GM21825 (cell line): ENCODE measurements around the gene MDFI.
"Not testable (repeated sequence)": the region's sequence is repeated elsewhere in the genome, so short reads cannot be mapped to it uniquely, and the experiment has no call there.

Experiments
- ATAC-seq: cut with Tn5 transposase; IDR thresholded peaks from one replicate; pipeline ENCODE4 v1.9.1; 2021; ENCODE audit warnings: mild to moderate bottlenecking, moderate library complexity; ENCODE audit not compliant: unreplicated experiment

The MDFI gene

DNA sequence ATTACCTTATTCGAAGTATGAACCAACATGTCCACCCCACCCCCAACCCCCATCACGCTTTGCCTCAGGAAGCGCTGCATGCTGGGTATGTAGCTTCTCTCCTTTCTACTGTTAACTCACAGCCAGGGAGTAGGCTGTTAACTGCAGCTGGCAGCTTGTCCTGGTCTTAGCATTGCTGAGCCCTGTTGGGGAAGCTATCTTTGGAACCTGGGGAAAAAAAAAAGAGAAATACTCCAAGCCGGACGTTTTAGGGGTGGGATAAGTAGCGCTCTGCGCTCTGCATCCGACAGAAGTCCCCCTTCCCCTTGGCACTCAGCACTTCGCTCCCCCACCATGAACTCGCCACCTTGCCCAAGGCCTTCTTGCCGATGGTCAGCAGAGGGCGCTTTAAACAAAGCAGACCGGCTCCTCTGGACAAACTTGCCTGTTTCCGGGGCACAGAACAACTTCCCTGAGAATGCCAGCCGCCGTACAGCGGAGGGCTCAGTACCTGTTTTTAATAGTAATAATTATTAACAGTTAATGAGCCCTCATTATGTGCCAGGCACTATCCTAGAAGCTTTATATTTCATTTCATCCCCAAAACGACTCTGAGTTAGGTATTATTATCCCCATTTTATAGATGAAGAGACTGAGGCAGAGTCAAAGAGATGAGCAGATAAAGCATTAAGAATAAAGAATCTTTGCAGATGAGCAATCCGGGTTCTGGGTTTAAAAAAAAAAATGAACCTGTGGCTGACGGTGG lies 35.2 kb upstream of the MDFI start:
- no peak for ATAC-seq

DNA sequence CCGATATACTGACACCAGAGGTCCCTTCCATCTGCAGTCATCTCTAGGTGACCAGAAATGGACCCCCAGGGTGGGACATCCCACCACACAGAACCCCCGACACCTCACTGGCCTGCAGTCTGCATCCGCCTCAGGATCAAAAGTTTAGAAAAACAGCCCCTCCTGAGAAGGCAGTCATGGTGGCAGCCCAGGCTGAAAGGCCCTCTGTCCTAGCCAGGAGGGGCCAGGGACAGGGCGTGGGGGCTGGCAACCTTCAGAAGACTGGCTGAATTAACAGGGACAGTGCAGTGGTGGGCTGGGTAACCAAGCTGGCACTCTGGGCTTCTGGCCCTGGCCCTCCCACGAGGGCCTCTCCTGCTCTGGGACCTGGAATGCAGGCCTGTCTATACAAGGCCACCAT lies 34.3 kb upstream of the MDFI start:
- ATAC-seq, result no peak

DNA sequence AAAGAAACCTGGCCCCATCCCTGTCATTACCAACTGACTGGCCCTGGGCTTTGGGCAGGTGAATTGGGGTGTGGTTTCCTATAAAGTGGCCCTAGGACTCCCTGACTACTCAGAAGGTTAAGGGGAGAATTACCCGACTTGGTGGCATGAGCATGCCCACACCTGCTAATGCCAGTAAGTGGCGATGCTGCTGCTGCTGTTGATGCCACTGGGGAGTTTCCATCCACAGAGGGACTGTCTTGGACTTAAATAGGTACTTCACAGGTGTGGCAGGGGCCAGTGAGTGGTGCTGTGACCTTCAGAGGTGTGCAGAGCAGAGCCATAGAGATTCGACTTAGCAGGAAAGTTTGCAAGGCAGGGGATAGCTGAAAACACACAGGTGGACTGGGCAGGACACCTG lies 32.6 kb upstream of the MDFI start:
- no peak for ATAC-seq

DNA sequence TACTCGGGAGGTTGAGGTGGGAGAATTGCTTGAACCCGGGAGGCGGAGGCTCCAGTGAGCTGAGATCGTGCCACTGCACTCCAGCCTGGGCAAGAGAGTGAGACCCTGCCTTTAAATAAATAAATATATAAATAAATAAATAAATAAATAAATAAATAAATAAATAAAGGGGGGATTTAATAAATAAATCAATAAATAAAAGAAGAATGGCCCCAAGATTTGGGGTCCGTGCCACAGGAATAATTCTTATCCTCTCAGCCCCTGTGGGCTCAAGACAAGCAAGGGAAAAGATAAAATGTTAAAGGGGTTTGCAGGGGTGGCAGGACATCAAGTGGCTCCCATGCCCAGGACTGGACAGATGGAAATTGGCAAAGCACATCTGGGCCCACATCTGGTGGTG lies 31.2 kb upstream of the MDFI start:
- no peak for ATAC-seq

DNA sequence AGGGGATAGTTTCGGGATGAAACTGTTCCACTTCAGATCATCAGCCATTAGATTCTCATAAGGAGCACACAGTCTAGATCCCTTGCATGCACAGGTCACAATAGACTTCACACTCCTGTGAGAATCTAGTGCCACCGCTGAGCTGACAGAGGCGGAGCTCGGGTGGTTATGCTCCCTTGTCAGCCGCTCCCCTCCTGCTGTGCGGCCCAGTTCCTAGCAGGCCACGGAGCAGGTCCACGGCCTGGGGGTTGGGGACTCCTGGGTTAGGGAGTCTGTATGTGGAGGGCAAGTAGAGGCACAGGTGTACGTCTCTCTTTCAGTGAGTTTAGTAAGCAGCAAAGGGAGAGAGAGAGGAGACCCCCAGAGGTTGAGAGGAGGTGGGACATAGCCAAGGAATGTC lies 30.5 kb upstream of the MDFI start:
- no peak for ATAC-seq

DNA sequence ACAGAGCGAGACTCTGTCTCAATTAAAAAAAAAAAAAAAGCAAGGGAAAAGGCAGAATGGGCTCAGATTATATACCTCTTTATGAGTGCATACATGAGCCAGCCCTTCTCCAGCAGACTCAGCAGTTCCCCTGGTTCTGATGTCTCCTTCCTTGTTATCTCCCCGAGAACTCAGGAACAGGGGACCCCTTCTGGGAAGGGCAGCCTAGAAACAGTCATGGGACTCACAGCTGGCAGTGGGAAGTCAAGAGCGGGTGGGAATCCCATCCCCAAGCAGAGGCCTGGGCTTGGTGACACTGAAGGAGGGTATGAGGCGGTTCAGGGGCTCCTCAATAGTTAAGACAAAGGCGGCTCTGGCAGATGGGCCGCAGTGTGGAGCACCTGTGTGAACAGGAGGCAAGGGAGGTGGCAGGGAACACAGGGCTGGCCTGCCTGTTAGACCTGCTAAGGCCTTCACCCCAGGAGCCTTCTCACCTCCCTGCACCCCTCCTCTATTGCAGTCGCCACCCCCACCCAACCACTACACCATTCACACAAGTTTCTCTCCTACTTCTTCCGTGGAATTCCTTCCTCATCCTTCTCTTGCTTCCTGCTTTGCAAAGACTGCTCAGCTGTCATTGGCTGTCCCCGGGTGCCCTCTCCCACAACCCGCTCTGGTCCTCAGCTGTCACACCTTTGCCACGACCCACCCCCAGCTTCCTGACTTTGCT lies 29.7 kb upstream of the MDFI start:
- ATAC-seq, result no peak

DNA sequence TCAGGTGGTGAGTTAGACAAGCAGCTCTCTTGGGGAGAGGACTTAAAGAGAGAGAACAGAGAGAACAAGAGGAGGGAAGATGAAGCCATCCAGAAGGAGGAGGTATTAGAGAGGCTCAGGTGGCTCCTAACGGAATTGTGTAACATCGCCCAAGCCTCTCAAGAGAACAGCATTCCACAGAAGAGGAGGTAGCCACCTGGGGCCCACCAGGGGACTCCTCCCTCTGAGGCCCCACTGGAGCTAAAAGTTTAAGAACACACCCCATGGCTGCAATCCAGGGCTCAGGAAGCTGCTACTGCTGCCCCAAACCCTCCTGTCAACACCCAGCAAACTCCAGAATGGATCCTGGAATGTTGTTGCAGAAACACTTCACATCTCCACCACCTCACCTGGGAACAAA lies 23.6 kb upstream of the MDFI start:
- no peak for ATAC-seq

DNA sequence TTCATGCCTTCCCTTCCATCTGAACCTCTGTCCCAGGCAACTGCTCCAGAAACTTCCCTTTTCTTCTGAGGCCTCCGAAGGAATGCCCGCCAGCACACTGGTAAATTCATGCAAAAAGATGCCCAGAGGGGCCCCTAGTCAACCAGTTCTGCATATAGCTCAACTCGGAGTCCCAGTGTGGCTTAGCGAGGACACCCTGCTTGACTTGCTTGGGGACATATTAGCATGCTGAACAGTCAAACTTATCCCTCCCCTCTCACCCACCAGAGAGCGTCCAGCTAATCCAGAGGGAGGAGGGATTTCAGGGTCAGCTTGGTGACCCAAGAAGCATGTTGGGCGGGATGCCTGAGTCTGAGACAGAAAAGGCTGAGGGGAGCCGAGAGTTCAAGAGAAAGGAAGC lies 23.0 kb upstream of the MDFI start:
- ATAC-seq, result no peak

DNA sequence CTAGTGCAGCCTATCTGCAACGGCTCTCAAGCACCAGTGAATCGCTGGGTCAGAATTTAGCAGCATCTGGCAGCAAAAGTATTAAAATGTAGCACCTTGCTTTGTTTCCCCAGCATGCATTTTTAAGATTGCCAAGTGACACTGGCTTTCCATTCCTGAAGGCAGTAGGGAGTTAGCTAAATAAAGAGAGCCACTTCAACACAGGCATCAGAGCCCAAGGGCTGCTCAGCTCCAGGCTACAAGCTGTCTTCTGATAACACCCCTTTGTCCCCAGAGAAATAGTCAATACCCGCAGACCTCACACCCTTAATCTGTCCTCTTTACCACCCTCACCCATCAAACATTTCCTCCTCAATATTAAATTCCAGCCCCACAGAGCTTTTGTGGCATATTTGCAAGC lies 19.7 kb upstream of the MDFI start:
- no peak for ATAC-seq

DNA sequence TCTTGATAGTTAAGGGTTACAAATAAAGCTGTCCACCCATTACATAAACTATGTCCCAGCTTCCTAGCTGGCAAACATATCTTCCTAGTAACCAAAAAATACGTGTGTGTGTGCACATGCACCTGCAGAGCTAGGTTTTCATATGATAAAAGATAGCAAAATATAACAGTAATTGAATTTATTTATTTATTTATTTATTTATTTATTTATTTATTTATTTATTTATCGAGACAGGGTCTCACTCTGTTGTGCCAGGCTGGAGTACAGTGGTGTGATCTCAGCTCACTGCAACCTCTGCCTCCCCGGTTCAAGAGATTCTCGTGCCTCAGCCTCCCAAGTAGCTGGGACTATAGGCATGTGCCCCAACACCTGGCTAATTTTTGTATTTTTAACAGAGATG lies 19.1 kb upstream of the MDFI start:
- not testable (repeated sequence) for ATAC-seq

DNA sequence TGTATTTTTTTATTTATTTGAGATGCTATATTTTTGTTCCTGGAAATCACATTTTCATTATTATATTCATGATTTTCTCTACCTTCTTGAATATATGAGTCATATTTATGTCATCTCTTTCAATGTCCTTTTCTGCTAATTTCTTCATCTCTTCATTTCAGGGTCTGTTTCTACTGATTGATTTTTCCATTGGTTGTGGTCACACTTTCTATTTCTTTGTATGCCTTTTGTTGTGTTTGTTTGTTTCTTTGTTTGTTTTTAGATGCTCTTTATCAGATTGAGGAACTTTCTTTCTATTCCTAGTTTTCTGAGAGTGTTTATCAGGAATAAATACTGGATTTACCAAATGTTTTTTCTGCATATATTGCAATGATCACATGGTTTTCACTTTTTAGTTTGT lies 16.9 kb upstream of the MDFI start:
- ATAC-seq, result no peak

DNA sequence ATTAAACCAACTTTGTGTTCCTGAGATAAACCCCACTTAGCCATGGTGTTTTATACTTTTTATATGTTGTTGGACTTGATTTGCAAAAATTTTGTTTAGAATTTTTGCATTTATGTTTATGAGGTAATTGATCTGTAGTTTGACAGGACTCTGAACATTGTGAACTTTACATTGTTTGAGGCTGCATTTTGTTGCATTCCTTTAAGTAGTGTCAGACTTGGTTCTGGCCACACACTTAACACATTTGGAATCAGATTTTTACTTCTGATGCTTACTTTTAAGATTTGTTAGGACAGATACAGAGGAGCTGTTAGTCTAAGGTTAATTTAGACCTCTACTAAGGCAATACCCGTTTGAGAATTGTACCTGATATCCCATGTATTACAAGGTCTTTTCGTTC lies 16.5 kb upstream of the MDFI start:
- no peak for ATAC-seq

DNA sequence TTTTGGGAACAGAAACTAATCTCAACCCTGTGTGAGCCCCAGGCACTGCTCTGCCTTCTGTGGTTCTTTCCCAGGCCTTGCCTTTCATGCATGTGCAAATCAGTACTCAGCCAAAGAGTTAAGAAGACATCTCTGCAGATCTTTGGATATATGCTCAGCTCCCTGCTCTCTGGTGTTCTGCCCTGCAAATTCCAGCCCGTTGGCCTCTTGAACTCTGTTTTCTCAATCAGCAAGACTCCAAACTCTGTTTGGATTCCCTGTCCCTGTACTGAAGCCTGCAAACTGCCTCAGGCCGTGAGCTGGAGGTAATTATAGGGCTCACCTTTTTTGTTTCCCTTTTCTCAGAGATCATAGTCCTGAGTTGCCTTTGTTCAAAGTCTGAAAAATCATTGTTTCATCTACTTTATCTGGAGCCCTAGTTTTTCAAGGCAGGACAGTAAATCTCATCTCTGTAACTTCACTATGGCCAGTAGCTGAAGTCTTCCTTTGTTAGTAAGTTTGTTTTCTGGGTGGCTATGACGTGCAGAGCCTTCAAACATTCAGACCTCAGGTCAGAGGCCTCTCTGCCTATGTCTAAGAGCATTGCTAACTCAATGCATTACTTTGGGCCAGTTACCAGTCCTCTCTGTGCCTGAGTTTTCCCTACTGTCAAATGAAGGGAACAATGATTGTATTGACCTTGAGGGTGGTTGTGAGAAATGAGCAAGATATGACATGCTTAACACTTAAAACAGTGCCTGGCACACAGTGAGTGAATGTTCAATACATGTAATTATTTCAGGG lies 15.9 kb upstream of the MDFI start:
- no peak for ATAC-seq

DNA sequence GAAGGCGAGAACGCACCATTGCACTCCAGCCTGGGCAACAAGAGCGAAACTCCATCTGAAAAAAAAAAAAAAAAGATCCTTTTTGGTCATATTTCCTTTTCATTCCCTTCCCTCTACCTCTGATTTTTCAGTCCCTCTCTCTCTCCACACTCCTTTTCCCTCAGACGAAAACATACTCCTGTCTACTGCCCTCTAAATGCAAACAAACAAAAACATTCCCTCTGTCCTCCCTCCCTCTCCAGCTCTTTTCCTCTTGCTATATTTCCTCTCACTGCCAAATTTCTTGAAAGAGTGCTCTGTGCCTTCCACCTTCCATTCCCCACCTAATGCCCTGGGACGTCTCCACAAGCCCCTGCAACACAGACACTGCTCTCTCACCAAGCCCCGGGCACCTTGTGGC lies 14.9 kb upstream of the MDFI start:
- ATAC-seq, result no peak

DNA sequence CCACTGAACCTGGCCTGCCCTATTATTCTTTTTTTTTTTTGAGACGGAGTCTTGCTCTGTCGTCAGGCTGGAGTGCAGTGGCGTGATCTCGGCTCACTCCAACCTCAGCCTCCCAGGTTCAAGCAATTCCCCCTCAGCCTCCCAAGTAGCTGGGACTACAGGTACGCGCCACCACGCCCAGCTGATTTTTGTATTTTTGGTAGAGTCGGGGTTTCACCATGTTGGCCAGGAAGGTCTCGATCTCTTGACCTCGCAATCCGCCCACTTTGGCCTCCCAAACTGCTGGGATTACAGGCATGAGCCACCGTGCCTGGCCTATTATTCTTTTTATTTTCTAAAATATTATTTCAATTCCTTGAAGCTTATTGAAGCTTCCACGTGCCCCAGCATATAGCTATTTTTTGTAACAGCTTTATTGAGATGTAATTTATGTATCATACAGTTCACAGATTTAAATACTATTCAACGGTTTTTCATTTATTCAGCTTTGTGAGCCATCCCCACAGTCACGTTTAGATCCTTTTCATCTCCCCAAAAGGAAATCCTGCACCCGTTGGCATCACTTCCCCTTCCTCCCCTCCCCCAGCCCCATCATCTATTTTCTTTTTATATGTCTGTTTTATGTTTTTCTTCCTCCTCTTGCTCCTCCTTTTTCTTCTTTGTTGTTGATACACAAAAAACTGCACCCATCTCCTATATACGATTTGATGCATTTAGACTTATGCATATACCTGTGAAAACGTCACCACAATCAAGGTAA lies 13.5 kb upstream of the MDFI start:
- no peak for ATAC-seq

DNA sequence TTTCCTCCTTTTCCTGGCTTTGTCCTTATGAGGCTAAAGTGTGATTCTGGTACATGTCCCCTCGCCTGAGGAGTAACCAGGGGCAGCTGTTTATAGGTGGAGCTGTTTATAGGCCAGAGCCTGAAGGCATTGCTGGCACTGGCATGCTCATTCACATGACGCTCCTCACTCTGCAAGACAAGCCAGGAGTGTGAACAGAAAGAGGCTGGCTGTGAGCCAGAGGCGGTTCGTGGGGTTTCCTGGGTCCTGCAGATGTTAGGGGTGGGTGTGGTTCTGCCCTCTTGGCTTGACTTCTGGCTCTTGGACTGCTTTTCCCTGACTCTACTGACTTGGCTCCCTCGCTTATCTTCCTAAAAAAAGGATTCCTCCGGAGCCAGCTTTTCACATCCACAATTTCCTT lies 12.8 kb upstream of the MDFI start:
- ATAC-seq, result no peak

DNA sequence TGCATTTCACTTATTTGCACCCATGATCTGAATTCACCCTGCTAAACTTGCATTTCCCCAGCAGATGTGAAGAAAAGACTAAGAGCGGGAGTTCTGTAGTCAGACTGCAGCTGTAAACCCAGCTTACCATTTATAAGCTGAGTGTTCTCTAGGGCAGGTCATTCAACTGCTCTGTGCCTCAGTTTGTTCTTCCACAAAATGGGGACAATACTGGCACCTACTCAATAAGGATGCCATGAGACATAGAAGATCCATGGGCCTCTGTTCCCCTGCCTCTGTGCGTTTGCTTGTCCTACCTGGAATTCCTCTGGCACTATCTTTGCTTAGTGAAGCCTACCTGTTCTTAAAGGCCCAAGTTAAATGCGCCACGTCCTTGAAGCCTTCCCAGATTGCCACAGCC lies 12.2 kb upstream of the MDFI start:
- no peak for ATAC-seq

DNA sequence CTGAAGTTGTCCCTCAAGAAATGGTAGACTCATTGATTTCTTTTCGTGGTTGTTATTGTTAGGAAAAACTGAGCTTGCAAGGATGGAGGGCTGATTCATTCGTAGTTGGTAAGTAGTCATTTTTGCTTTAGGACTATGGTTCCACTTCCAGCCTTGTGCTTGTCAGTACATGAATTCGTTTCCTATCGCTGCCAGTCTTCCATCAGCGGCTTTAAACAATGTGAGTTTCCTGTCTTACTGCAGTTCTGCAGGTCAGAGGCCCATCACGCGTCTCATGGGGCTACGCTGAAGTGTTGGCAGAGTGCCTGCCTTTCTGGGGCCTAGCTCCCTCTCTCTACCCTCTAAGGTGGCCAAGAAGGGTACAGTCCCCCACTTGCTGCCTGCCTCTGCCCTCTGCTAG lies 11.4 kb upstream of the MDFI start:
- ATAC-seq, result no peak

DNA sequence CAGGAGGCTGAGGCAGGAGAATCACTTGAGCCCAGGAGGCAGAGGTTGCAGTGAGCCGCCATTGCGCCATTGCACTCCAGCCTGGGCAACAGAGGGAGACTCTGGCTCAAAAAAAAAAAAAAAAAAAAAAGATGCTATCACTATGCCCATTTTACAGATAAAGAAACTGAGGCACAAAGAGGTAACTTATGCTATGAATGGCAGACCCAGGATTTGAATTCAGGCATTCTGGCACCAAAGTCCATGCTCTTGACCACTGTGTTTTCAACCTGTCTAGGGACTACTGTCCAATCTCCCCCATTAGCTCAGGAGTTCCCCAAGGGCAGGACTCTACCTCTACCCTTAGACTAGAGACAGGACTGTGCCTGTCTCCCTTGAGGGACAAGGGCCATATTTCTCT lies 9.1 kb upstream of the MDFI start:
- no peak for ATAC-seq

DNA sequence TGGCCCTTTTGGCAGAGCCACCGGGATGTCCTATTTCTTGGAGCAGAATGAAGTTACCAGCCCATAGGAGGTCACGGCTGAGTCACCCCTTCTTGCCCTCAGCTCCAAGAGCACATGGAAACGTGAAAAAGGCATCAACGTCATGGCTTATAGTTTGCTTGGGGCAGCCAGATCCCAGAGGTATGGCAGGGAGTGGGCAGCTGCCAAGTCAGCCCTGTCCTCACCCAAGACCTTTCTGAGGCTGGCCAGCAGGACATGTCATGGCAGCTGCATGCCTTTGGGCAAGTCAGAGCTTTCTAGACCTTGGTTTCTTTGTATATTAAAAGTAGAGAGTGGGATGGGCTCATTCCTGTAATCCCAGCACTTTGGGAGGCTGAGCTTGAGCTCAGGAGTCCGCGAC lies 8.2 kb upstream of the MDFI start:
- no peak for ATAC-seq

DNA sequence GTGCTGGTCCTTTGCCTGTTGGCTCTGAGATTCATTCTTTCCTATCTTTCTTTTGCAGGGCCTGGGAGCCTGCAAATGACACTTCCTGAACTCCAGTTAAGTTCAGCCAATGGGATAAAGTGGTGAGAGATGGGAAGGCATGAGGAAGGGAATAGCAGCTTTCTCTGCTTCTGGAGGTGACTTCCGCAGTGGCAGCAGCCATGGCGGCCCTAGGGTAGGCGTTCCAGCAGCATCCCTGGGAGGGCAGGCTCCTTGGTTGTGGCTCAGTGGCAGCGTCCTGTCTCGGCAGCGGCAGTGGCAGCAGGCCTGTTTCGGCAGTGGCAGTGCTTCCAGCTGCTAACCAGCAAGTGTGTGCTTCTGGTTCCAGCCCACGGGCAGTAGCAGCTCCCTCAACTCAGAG lies 7.3 kb upstream of the MDFI start:
- no peak for ATAC-seq
